Measurements from ENCODE around the gene TPRX2.

TPRX2 gene

DNA sequence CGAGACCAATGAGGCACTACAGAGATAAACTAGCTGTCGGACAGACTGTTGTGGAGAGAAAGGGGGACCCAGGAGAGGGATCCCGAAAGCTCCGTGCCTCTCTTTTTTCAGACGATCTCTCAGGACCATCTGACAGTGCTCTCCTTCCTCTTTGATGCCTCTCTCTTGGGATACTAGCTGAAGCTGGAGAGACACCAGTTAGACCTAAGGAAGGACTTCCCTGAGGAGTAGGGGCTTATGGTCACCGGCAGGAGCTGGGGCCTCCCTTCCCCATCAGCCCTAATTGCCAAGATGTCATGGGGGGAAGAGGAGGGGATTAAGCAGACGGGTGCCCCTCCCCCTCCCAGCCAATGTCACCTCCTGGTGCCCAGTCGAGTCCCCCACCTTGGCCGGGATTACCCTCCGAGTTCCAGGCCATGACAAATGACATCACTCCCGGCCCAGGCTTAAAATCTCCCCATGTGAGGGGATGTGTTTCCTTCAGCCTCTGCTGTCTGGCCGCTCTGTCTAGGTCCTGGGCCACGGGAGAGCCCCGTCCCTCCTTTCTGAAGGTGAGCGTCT lies 37.5 kb upstream of the TPRX2 start, which contains the start of gene CRX:
Gene CRX, plus strand, starts transcription at position 478 of the 561 bp plus-strand sequence. CDS start 12,507 bp downstream, outside the sequence.
- Histone ChIP-seq H3K4me1 (ENCODE audit: control insufficient read depth in 1 of 2, insufficient read depth in 1 of 2, low read depth in 1 of 2, low read length in 1 of 2) (no peaks in the 10 kb centered on the region), H3K4me3 (ENCODE audit: low read depth in 1 of 2, low read length in 1 of 2) (no peak within 1 kb of the TSS), H3K9me3 (no peaks in the 10 kb centered on the region), H3K36me3 (no peaks in the 10 kb centered on the region), H3K27ac (no peak within 1 kb of the TSS), H3K27me3 (peaks cover 38% of the 10 kb centered on the region)
- TF ChIP-seq, protein P1, sequence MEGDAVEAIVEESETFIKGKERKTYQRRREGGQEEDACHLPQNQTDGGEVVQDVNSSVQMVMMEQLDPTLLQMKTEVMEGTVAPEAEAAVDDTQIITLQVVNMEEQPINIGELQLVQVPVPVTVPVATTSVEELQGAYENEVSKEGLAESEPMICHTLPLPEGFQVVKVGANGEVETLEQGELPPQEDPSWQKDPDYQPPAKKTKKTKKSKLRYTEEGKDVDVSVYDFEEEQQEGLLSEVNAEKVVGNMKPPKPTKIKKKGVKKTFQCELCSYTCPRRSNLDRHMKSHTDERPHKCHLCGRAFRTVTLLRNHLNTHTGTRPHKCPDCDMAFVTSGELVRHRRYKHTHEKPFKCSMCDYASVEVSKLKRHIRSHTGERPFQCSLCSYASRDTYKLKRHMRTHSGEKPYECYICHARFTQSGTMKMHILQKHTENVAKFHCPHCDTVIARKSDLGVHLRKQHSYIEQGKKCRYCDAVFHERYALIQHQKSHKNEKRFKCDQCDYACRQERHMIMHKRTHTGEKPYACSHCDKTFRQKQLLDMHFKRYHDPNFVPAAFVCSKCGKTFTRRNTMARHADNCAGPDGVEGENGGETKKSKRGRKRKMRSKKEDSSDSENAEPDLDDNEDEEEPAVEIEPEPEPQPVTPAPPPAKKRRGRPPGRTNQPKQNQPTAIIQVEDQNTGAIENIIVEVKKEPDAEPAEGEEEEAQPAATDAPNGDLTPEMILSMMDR (IDR thresholded peaks at IDR 0.05): no peak

DNA sequence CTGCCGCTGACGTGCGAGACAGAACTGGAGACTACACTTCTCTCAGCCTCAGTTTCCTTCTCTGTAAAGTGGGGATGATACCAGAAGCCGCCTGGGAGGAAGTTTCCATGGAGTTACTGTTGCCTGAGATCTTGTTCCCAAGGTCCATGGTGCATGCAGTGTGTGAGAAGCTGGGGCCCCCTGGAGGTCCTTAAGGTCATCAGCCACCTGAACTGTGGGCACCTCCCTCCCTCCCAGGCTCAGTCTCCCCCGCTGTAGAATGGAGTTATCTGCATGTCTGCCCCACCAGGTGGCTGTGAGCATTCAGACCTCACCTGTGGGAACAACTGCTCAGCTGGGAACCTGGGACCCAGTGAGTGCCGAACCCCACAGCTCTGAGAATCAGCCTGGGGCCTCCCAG lies 34.6 kb upstream of the TPRX2 start:
- TF ChIP-seq, protein P1 (IDR thresholded peaks at IDR 0.05): no peak
- H3K27me3 ChIP-seq: peaks cover 26% of the 10 kb centered on the region
- H3K9me3 ChIP-seq: no peaks in the 10 kb centered on the region
- H3K4me3 ChIP-seq (ENCODE audit: low read depth in 1 of 2, low read length in 1 of 2): no peak overlapping the region
- H3K36me3 ChIP-seq: no peaks in the 10 kb centered on the region
- no peak overlapping the region for H3K27ac ChIP-seq
- no peaks in the 10 kb centered on the region for H3K4me1 ChIP-seq (ENCODE audit: control insufficient read depth in 1 of 2, insufficient read depth in 1 of 2, low read depth in 1 of 2, low read length in 1 of 2)

DNA sequence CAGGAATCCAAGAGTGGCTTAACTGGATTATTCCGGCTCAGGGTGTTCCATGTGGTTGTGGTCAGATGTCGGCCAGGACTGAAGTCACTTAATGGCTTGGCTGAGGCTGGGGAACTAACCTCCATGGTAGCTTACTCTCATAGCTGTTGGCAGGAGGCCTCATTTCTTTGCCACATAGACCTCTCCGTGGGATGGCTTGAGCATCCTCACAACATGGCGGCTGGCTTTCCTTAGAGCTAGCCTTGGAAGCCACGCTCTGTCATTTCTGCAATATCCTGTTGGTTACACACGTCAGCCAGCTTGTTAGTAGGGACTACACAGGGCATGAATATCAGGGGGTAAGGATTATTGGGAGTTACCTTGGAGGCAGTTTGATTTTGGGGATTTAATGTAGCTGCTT lies 32.2 kb upstream of the TPRX2 start:
- no peaks in the 10 kb centered on the region for H3K9me3 ChIP-seq
- no peaks in the 10 kb centered on the region for H3K4me1 ChIP-seq (ENCODE audit: control insufficient read depth in 1 of 2, insufficient read depth in 1 of 2, low read depth in 1 of 2, low read length in 1 of 2)
- peaks cover 4% of the 10 kb centered on the region for H3K27me3 ChIP-seq
- no peak overlapping the region for H3K4me3 ChIP-seq (ENCODE audit: low read depth in 1 of 2, low read length in 1 of 2)
- no peaks in the 10 kb centered on the region for H3K36me3 ChIP-seq
- H3K27ac ChIP-seq: no peak overlapping the region
- TF ChIP-seq, protein P1 (IDR thresholded peaks at IDR 0.05): no peak

DNA sequence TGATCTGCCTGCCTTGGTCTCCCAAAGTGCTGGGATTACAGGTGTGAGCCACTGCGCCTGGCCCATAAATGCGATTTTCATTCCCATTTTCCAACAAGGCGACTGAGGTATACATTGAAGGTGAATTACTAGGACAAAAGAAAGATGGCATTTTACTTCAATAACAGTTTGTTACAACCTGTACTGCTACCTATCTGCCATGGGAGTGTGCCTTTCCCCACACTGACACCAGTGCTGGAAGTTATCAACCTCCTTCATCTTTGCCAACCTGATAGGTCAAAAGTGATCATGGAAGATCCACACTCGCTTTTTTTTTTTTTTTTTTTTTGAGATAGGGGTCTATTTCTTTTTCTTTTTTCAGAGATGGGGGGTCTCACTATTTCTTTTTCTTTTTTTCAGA lies 26.3 kb upstream of the TPRX2 start:
- no peak overlapping the region for H3K27ac ChIP-seq
- no peaks in the 10 kb centered on the region for H3K9me3 ChIP-seq
- no peak overlapping the region for H3K4me3 ChIP-seq (ENCODE audit: low read depth in 1 of 2, low read length in 1 of 2)
- H3K4me1 ChIP-seq (ENCODE audit: control insufficient read depth in 1 of 2, insufficient read depth in 1 of 2, low read depth in 1 of 2, low read length in 1 of 2): no peaks in the 10 kb centered on the region
- TF ChIP-seq, protein P1 (IDR thresholded peaks at IDR 0.05): no peak
- H3K27me3 ChIP-seq: no peaks in the 10 kb centered on the region
- no peaks in the 10 kb centered on the region for H3K36me3 ChIP-seq

DNA sequence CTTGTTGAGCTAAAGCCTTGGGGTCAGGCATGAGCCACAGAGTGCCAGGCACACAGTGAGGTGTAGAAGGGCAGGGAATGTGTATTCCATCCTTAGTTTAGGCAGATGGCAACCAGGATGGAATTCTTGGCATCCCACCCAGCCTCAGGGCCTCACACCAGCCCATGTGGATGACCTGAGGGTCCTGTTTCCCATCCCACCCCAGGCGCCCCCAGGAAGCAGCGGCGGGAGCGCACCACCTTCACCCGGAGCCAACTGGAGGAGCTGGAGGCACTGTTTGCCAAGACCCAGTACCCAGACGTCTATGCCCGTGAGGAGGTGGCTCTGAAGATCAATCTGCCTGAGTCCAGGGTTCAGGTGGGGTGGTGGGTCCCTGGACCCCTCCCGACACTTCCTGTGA lies 23.0 kb upstream of the TPRX2 start:
- H3K27ac ChIP-seq: no peak overlapping the region
- no peaks in the 10 kb centered on the region for H3K27me3 ChIP-seq
- no peaks in the 10 kb centered on the region for H3K4me1 ChIP-seq (ENCODE audit: control insufficient read depth in 1 of 2, insufficient read depth in 1 of 2, low read depth in 1 of 2, low read length in 1 of 2)
- no peaks in the 10 kb centered on the region for H3K9me3 ChIP-seq
- TF ChIP-seq, protein P1 (IDR thresholded peaks at IDR 0.05): no peak
- no peaks in the 10 kb centered on the region for H3K36me3 ChIP-seq
- no peak overlapping the region for H3K4me3 ChIP-seq (ENCODE audit: low read depth in 1 of 2, low read length in 1 of 2)

Measured in neutrophil (primary cell).